ENCODE measurements around the gene MEIG1.
"Not testable (repeated sequence)": the region's sequence is repeated elsewhere in the genome, so short reads cannot be mapped to it uniquely, and the experiment has no call there.

The MEIG1 gene

GRCh38 chr10:14959221-14960057 lies at the start of gene MEIG1:
MEIG1 (plus strand) TSS chr10:14959388; CDS start chr10:14966469, 7,081 bp downstream.
- DNase-seq: peak; percentile 83

- no peak for DNase-seq
Measured at GRCh38 chr10:14910953-14911352, 48.2 kb upstream of the MEIG1 start.

- no peak for DNase-seq
Measured at GRCh38 chr10:14911801-14912200, 47.4 kb upstream of the MEIG1 start.

DNA sequence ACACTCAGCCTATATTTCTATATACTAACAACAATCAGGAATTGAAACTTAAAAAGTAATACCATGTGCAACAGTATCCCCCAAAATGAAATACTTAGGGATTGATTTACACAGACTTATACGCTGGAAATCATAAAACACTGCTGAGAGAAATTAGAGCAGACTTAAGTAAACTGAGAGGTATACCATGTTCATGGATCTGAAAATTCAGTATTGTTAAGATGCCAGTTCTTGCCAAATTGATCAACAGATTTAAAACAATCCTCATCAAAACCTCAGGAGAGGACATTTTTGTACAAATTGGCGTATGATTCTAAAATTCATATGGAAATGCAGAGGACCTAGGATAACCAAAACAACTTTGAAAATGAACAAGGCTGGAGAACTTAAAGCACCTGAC lies 42.6 kb upstream of the MEIG1 start:
- DNase-seq: no peak

DNA sequence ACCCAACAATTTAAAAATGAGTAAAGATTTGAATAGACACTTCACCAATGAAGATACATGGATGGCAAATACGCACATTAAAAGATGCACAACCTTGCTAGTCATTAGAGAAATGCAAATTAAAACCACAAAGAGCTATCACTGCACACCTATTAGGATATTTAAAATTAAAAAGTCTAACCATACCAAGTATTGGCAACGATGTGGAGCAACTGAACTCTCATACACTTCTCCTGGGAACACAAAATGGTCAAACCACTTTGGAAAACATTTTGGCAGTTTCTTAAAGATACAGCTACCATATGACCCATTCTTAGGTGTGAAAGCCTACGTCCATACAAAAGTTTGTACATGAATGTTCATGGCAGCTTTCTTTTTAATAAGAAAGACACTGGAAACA lies 41.4 kb upstream of the MEIG1 start:
- DNase-seq: no peak

DNA sequence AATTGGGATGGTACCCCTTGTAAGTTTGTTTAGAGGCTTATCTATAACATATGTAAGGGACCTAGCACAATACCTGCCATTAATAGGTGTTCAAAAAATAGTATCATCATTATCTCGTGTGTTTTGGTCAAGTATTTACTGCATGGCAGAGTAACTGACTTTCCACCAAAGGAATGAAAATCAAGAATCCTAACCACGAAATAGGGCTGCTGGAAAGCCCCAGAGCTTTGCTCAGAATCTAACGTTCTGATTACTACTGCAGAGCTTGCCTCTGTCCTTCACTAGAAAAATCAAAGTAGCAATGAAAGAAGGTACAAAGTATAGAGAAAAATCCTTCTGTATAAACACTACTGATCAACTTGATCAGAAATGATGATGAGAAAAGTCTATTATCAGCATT lies 40.2 kb upstream of the MEIG1 start:
- DNase-seq: no peak

- no peak for DNase-seq
Measured at GRCh38 chr10:14924013-14924412, 35.2 kb upstream of the MEIG1 start.

GRCh38 chr10:14925268-14925667 lies 33.9 kb upstream of the MEIG1 start:
- no peak for DNase-seq

DNA sequence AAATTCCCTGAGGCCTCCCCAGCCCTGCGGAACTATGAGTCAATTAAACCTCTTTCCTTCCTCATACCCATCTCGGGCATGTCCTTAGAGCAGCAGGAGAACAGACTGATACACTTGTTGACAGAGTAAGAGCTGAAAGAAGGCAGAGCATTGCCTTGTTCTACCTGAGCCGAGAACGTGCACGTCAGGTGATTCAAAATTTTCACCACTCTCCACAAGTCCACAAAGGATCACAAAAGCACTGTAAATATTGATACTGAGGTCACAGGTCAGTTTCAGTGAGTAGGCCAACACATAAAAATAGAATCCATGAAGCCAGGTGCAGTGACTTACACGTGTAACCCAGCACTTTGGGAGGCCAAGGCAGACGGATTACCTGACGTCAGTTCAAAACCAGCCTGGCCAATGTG lies 33.1 kb upstream of the MEIG1 start:
- no peak for DNase-seq

DNA sequence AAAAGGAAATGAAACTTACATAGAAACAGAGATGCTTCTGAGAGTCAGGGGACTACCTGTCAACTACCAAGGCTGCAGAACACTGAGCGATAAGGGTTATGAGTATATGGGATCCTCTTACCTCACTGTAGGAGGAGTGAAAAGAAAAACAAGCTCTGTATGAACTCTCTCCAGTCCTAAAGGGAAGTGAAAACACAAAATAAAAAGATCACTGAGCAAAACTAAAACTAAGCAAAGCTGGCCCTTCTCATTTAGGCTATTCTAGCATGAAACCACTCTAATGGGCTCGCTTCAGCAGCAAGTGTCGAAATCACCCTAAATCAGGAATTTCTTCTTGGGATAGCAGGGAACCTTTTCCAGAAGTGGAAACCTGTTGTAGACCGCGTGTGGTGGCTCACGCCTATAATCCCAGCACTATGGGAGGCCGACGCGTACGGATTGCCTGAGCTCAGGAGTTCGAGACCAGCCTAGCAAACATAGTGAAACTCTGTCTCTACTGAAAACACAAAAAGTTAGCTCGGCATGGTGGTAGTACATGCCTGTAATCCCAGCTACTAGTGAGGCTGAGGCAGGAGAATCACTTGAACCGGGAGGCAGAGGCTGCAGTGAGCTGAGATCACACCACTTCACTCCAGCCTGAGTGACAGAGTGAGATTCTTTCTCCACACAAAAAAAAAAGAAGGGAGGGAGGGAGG lies 32.3 kb upstream of the MEIG1 start:
- DNase-seq: no peak

DNA sequence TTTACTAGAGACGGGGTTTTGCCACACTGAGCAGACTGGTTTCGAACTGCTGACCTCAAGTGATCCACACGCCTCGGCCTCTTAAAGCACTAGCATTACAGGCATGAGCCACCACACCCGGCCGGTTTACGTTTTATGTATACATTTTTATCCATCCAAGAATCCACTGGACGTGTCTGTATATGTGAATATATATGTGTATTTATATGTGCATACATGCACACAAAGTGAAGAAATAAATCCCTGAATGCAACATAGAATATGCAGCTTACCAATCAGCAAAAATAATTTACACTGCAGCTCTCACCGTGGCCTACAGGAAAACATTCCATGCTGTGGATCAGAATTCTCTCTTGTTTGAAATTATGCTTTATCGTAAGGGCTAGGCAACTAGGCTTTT lies 28.6 kb upstream of the MEIG1 start:
- DNase-seq: no peak

GRCh38 chr10:14936584-14936983 lies 22.6 kb upstream of the MEIG1 start:
- DNase-seq: no peak

GRCh38 chr10:14938971-14939370 lies 20.2 kb upstream of the MEIG1 start:
- DNase-seq: not testable (repeated sequence)

GRCh38 chr10:14942147-14942949 lies 16.8 kb upstream of the MEIG1 start:
- DNase-seq: not testable (repeated sequence)

- DNase-seq: not testable (repeated sequence)
Measured at GRCh38 chr10:14942950-14943338, 16.2 kb upstream of the MEIG1 start.

- no peak for DNase-seq
Measured at GRCh38 chr10:14945108-14945507, 14.1 kb upstream of the MEIG1 start.

GRCh38 chr10:14947268-14947667 lies 11.9 kb upstream of the MEIG1 start:
- no peak for DNase-seq

- no peak for DNase-seq
Measured at GRCh38 chr10:14949291-14949690, 9.9 kb upstream of the MEIG1 start.

- no peak for DNase-seq
Measured at GRCh38 chr10:14952851-14953423, 6.3 kb upstream of the MEIG1 start.

GRCh38 chr10:14953424-14954000 lies 5.7 kb upstream of the MEIG1 start:
- DNase-seq: peak; percentile 51

GRCh38 chr10:14954001-14954770 lies 5.0 kb upstream of the MEIG1 start, which contains the start of gene DCLRE1C:
DCLRE1C (minus strand) TSS chr10:14954096; CDS start chr10:14954010, 86 bp downstream.
- DNase-seq: peak; percentile 63

GRCh38 chr10:14954934-14955333 lies 4.3 kb upstream of the MEIG1 start:
- no peak for DNase-seq

Data from 8988T (cell line).